GM21529 (cell line): ENCODE measurements around the gene WNT9B.
A peak's percentile ranks its signal among the peaks of the same experiment; 100 is the strongest.
"Not testable (repeated sequence)": the region's sequence is repeated elsewhere in the genome, so short reads cannot be mapped to it uniquely, and the experiment has no call there.

Experiments used
- ATAC-seq: cut with Tn5 transposase; IDR thresholded peaks from one replicate; pipeline ENCODE4 v1.9.1; 2021; ENCODE audit not compliant: unreplicated experiment

WNT9B gene

DNA sequence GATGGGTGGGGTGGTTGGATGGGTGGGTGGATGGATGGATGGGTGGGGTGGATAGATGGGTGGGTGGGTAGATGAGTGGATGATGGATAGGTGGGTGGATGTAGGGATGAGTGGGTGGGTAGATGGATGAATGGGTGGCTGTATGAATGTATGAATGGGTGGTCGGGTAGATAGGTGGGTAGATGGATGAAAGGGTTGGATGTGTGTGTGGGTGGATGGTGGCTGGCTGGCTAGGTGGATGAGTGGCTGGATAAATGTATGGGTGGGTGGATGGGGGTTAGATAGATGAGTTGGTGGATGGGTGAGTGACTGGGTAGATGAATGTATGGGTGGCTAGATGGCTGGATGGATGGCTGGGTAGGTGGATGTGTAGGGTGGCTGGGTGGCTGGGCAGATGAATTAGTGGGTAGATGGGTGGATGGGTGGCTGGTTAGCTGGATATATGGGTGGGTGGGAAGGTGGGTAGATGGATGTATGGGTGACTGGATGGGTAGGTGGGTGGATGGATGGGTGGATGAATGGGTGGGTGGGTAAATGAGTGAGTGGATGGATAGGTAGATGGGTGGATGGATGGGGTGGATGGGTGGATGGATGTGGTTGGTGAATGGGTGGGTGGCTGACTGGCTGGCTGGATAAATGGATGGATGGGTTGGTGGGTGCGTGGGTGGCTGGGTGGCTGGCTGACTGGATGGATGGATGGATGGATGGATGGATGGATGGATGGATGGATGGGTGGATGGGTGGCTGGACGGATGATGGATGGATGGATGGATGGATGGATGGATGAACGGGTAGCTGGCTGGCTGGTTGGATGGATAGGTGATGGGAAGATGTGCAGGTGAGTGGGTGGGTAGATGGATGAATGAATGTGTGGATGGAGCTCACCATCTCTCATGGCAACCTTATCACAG lies 52.6 kb downstream of the WNT9B start:
- ATAC-seq: no peak

DNA sequence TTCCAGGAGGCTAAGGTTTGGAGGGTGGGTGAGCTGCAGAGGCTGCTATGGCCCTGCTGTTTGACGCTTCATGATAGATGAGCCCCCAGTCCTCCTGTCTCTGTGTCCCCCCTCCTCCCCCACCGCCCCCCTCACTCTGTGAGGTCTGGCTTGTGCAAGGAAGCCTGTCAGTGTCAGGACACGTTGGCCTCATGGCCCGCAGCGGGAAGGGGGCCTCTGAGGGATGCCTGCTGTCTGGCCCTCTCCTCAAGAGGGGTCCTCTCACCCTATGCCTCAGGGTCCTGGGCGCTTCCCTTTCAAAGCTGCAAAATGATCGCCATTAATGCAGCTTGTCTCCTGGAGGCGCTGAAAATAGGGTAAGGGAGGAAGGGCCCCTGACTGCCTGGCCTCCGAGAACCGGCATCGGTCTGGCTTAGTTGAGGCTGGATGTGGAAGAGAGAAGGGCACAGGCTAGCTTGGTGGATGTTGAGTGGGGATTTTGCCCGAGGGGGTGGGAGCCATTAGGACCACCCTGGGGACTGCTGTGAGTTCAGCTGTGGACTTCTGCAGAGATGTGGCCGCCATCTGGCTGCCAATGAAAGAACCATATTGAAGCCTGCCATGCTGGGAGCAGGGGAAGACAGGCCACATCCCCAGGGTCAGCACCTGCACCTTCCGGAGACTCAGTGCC lies 56.8 kb downstream of the WNT9B start:
- ATAC-seq: no peak

DNA sequence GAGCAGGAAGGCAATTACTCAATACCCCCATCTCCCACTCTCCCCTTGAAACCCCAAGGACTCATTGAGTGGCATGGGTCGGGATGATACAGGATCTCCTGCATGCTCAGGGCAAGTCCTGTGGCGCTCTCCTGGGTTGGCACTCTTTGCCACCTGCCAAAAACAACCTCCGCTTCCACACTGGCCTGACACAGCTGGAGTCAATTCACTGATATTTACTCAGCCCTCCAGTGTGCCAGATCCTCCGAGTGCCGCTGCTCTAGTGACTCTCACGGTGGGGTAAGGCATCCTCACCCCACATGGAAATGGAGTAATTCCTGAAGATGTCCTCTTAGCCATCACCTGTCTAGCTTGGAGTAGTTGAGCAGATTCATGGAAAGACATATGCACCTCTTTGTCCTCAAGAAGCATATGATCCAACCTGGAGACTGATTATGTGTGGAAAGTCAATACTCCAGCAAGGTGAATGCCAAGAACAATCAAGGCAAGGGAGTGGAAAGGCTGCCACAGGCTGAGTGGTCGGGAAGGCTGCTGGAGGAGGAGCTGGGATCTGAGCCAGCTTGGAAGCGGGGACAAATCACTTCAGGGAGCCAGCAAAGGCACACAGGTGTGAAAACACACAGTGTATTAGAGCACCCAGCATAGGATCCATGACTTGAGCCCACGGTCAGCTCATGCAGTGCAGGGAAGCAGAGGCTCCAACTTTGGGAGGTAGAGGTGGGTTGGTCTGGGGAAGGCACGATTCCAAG lies 59.0 kb downstream of the WNT9B start:
- ATAC-seq: no peak

DNA sequence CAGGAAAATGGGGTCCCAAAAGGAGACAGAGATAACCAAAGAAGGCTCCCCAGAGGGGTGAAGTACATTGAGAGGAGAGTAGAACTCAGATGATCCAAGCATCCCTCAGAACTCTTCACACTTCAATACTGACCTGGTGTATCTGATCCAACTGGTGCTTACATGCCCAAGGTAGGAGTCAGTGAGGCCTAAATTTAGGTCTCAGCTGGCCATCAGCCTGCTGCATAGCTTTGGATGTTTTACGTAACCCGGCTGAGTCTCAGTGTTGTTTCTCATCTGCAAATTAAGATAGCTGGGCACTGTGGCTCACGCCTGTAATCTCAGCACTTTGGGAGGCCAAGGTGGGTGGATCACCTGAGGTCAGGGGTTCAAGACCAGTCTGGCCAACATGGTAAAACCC lies 59.9 kb downstream of the WNT9B start:
- ATAC-seq: no peak

DNA sequence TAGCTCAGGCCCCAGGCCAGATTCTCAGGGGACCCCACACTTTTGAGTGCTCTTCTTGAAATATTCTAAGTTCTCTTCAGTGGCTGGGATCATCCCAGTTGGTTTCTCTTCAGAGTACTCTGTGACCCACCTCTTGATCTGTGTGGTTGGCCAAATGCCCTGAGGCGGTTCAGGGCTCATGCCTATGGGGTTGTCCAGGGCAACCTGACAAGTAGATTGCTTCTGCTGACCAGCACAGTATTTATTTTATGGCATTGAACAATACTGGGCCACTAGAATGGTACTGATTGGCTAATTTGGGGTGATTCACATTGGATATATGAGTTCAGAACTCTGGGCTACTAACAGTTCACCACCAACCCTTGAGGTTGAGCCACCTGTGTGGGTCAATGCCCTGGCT lies 64.2 kb downstream of the WNT9B start:
- ATAC-seq: no peak

DNA sequence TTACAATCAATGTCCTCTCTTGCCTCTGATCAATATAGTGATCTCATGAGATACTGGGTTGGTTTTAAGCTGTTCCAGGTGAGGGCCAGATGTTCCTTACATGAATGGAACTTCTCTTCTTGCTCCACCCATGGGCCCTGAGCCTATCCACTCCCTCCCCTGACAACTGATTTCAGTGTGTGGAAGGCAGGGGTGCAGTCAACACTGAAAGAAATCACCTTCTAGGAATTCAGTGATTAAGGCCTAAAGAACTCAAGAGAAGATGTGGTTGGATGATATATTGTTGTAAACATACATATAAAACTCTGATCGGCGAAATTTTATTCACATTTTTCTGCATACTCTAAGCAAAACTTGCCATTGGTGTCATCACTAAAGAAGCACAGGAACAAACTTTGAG lies 64.8 kb downstream of the WNT9B start:
- ATAC-seq: no peak

DNA sequence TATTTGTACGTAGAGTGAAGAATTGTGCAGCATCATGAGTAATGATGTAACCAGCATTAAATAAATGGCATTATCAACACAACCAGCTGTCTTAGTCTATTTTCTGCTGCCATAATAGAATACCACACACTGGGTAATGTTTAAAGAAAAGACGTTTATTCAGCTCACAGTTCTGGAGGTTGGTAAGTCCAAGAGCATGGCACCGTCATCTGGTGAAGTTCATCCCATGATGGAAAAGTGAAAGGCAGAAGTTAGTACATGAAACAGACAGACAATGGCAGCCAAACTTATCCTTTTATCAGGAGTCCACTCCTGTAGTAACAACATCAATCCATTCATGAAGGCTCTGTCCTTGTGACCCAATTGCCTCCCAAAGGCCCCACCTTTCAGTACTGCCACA lies 65.2 kb downstream of the WNT9B start:
- ATAC-seq: no peak

DNA sequence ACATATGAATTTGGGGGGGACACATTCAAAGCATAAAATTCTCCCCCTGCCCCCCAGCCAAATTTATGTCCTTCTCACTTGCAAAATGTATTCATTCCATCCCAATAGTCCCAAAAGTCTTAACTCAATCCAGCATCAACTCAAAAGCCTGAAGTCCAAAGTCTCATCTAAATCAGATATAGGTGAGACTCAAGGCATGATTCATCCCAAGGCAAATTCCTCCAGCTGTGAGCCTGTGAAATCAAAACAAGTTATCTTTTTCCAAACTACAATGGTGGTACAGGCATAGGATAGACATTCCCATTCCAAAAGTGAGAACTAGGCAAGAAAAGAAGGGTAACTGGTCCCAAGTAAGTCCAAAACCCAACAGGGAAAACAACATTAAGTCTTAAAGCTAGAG lies 65.7 kb downstream of the WNT9B start:
- no peak for ATAC-seq

DNA sequence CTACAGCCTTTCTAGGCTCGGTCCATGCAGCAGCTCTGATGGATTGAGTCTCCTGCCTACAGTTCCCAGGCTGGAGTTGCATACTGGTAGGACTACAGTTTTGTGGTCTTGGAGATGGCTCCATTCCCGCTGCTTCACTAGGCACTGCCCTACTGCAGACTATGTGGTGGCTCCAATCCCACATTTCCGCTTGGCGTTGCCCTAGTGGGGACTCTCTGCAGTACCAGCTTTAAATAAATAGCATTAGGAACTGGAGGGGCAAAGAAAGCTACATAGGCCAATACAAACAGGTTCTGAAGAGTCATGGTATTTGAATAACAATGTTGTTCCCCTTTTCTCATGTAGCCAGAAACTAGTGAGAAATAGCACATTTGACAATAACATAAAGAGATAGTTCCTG lies 66.1 kb downstream of the WNT9B start:
- ATAC-seq: no peak

DNA sequence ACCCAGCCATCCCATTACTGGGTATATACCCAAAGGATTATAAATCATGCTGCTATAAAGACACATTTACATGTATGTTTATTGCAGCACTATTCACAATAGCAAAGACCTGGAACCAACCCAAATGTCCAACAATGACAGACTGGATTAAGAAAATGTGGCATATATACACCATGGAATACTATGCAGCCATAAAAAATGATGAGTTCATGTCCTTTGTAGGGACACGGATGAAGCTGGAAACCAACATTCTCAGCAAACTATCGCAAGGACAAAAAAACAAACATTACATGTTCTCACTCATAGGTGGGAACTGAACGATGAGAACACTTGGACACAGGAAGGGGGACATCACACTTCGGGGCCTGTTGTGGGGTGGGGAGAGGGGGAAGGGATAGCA lies 70.6 kb downstream of the WNT9B start:
- not testable (repeated sequence) for ATAC-seq

DNA sequence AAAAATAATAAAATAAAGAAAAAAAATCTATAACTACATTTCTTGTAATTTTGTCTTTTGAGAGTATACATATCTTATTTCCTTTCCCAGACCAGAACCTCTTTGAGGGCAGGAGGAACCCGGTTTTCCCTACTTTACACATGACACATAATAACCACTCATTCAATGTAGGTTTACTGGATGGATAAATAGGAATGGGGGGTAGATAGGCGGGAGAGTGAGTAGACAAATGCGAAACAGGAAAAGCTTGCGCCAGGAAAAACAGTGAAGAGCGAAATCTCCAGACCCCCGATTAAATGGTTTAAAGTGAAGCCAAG lies 71.1 kb downstream of the WNT9B start:
- ATAC-seq: no peak

DNA sequence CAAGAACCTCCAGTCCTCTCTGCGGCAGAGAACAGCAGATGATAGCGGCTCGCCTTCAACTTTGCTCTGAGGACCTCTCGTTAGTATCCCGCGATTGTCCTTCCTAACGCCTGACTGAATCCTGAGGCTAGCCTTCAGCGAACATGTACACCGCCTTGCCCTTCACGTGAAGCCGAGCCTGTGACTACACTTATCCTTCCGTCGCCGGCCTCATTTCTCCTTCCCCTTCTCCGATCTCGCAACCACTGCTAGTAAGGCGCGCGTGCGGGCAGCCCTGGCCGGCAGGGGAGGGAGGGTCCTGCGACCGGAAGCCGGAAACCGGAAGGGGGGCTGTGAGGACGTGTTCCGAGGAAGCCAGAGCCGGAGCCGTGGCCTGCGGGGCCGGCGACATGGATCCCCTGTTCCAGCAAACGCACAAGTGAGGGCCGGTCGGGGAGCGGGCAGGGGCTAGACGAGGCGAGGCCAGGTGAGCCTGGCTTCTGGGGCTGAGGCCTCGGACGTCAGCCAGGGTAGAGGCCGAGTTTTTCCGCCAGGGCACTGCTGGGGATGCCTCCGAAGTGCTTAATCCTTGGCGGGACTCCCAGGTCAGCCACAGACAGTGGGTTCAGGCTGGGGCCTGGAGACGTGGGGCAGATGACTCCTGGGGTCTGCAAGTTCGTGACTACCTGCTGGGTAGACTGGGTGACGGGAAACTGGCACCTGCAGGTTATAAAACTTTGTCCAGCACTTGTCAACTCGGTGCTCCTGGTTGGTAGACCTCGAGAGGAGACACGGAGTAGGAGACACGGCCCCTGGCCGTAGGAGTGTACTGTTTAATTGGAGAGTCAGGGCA lies 71.6 kb downstream of the WNT9B start, which contains the start of gene GOSR2:
GOSR2 (plus strand) TSS at position 357 of the 832 bp plus-strand sequence; CDS start at position 390, 33 bp downstream.
- ATAC-seq: peak; percentile 89

DNA sequence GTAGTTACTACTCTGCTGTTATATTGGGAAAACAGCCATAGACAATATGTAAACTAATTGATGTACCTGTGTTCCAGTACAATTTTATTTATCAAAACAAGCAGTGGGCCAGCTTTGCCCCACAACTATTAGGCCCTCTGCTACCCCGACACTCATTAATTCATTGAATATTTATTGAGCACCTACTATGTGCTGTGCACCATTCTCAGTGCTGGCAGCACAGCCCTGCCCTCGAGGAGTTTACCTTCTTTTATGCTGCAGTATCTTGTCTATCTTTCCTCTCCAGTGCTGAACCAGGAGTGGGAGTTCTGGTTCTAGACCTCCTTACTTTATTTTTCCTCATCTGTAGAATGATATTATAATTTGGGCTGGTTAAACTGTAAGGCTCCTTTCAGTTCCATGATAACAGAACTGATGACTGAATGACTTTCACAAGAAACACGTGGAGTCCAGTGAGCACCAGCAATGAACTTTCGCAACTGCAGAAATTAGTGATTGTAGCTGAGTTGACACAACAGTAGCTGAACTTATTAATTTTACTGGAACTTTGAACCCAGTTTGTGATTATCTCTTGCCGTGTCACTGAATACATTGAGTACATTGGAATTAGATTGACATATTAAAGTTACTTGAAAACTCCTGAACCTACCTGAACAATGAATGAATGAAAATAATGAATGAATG lies 73.9 kb downstream of the WNT9B start:
- ATAC-seq: no peak

DNA sequence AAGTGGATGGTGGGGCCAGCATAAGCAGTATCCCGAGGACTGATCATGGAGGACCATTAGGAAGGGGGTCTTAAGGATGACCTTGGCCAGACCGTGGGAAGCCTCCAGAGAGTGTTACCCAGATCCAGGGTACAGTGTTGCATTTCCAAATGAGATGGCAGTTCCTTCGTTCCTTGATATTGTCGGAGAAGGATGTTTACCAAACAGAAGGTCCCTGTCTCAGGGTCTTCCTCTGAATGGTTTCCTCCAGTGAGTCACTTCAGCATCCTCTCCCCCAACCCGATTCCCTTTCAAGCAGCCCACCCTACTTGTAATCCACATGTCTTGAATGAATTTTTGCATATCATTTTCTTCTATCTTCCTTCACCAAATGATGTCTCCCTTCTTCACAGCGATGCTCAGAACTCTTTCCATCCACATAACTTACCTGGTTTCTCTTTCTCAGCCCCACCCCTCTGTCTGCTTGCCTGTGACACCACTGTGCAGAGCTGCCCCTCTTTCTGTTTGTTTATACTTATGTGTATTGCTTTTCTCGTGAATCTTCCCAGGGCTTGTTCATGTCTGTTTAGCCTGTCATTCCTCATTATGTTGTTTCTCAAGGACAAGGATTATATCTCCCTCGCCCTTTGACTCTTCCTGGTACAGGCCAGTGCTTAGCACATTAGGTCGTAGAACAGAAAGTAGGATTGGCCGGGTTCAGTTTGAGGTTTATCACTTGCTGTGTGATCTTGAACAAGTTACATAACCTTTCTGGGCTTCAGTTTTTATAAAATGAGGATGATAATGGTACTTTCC lies 77.3 kb downstream of the WNT9B start:
- ATAC-seq: no peak

DNA sequence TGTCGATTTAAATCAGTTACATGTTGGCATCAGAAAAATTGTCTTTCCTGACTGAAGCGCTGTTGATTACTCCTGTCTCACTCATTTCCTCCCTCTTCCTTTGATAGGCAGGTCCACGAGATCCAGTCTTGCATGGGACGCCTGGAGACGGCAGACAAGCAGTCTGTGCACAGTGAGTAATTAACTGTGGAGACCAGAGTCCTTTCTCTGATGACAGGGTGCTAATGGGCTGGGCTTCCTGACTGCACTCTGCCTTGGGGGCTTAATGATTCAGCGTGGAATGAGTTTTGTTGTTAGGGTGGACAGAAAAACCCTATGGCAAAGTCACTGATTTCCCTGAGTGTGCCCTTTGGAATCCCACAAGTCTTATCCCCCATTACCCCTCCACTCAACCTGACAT lies 78.0 kb downstream of the WNT9B start:
- ATAC-seq: no peak

DNA sequence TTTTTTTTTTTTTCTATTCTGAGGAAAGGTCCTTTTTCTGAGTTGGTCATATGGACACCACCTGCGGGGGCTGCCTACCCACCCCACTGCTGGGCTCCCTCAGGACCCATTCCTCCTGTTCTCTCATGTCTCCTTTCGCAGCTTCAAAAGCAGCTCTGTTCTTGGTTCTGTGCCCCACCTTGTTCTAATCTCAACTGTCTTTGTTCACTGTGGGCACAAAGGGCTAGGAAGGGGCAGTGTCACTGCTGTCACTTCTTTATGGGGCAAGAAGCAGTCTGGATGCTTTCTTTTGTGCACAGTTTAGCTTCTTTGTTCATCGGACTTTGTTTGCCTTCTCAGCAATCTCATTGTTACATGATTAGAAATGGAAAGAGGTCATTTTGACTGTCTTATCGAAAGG lies 78.7 kb downstream of the WNT9B start:
- no peak for ATAC-seq

DNA sequence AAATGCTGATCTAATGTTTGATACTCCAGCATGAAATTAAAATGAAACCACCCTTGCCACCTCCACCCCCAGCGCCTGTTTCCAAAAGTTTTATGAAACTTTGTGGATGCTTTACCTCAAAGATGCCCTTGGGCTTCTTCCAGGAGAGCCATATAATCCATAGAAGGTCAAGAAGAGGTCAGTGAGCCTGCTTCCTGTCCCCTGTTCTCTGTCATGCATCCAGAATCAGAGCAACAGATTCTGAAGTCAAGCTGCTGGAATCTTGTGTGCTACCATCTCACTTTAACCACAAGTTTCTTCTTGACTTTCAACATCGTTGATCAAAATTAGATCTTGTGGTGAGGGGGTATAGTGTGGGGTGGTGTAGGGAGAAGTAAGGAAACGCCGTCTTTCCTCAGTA lies 80.2 kb downstream of the WNT9B start:
- ATAC-seq: no peak

DNA sequence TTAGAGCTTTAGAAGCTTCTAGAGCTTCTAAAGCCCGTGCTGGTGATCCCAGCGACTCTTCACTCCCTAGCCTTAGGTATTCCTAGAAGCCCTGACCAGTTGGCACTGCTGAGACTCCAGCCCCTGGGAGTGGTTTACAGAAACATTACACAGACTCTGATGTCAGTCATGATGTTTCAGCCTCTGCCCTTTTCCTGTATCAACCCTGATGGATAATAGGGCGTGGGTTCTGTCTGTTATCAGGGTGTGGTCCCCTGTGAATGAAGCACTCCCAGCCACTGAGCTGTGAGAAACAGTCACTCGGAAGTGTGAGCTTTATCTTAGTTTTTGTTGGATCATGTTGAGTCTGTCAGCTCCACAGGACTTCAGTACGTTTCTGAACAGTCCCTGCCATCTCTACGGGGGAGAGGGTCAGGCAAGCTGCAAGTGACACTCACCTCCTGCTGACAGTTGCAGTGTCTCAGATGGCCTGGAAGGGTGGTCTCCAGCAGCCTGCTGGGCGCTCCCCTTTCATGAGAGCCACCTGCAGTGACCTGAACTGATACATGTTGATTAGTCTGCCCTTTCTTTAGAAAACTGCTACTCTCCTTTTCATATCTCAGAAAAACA lies 84.4 kb downstream of the WNT9B start:
- no peak for ATAC-seq
